DND-41 (cell line): ENCODE data around the gene WNT10A.
A peak's percentile ranks its signal among the peaks of the same experiment; 100 is the strongest.

ENCODE experiments used
- ATAC-seq: fragments of 200-7000 bp; cut with Tn5 transposase; 3 replicates; pipeline ENCODE4 v1.9.1; 2021; ENCODE audit warnings: low read depth; ENCODE audit not compliant: insufficient read depth
- DNase-seq: peaks from one replicate; pipeline ENCODE4 v3.0.0-alpha.2; 2020
- H2AFZ ChIP-seq: 2 replicates; pipeline ENCODE4 v1.6.0; 2012; ENCODE audit warnings: low read depth, low read length
- H3K27ac ChIP-seq: 2 replicates; pipeline ENCODE4 v1.5.1; 2012; ENCODE audit warnings: low read length, inconsistent platforms
- H3K27me3 ChIP-seq: fragments of 200-600 bp; sonication (generic); 2 replicates; pipeline ENCODE4 v1.6.0; 2012; ENCODE audit warnings: low read length, mild to moderate bottlenecking, inconsistent platforms; ENCODE audit not compliant: insufficient read depth, poor library complexity
- H3K36me3 ChIP-seq: 2 replicates; pipeline ENCODE4 v1.5.1; 2012; ENCODE audit warnings: low read length, inconsistent platforms; ENCODE audit not compliant: insufficient read depth
- H3K4me1 ChIP-seq: 2 replicates; pipeline ENCODE4 v1.5.1; 2012; ENCODE audit warnings: mild to moderate bottlenecking, low read length; ENCODE audit not compliant: insufficient read depth
- H3K4me2 ChIP-seq: 2 replicates; pipeline ENCODE4 v1.6.0; 2012; ENCODE audit warnings: mild to moderate bottlenecking, moderate library complexity, low read length, inconsistent platforms; ENCODE audit not compliant: insufficient read depth
- H3K4me3 ChIP-seq, 2 experiments: fragments of 200-600 bp in 1 of 2; shearing (Covaris generic) in 1 of 2; 2 replicates each; pipeline ENCODE4 v1.5.1; 2012 to 2016; ENCODE audit warnings: inconsistent platforms in 2 of 2, low read length in 2 of 2, mild to moderate bottlenecking in 2 of 2, low read depth in 1 of 2, moderate library complexity in 1 of 2
- H3K79me2 ChIP-seq: 2 replicates; pipeline ENCODE4 v1.6.0; 2012; ENCODE audit warnings: low read length, inconsistent platforms; ENCODE audit not compliant: insufficient read depth
- H3K9ac ChIP-seq: 2 replicates; pipeline ENCODE4 v1.6.0; 2012; ENCODE audit warnings: low read depth, mild to moderate bottlenecking, inconsistent platforms, low read length, moderate library complexity
- H3K9me3 ChIP-seq: 2 replicates; pipeline ENCODE4 v1.5.1; 2012; ENCODE audit warnings: low read length, moderate library complexity, mild to moderate bottlenecking, inconsistent platforms; ENCODE audit not compliant: insufficient read depth, severe bottlenecking
- H4K20me1 ChIP-seq: 2 replicates; pipeline ENCODE4 v1.6.0; 2012; ENCODE audit warnings: low read length; ENCODE audit not compliant: insufficient read depth
- EZH2 ChIP-seq: IDR thresholded peaks from 3 replicates; pipeline ENCODE4 v1.6.1; 2012; ENCODE audit warnings: borderline replicate concordance, low read depth, mild to moderate bottlenecking, moderate library complexity, low read length, inconsistent platforms; ENCODE audit not compliant: severe bottlenecking
- TF ChIP-seq, protein P1 (sequence below): IDR thresholded peaks from 2 replicates; pipeline ENCODE4 v1.5.1; 2012; ENCODE audit warnings: borderline replicate concordance, low read length, moderate library complexity, mild to moderate bottlenecking; ENCODE audit not compliant: poor library complexity, severe bottlenecking; ENCODE audit errors: extremely low read depth

WNT10A gene

DNA sequence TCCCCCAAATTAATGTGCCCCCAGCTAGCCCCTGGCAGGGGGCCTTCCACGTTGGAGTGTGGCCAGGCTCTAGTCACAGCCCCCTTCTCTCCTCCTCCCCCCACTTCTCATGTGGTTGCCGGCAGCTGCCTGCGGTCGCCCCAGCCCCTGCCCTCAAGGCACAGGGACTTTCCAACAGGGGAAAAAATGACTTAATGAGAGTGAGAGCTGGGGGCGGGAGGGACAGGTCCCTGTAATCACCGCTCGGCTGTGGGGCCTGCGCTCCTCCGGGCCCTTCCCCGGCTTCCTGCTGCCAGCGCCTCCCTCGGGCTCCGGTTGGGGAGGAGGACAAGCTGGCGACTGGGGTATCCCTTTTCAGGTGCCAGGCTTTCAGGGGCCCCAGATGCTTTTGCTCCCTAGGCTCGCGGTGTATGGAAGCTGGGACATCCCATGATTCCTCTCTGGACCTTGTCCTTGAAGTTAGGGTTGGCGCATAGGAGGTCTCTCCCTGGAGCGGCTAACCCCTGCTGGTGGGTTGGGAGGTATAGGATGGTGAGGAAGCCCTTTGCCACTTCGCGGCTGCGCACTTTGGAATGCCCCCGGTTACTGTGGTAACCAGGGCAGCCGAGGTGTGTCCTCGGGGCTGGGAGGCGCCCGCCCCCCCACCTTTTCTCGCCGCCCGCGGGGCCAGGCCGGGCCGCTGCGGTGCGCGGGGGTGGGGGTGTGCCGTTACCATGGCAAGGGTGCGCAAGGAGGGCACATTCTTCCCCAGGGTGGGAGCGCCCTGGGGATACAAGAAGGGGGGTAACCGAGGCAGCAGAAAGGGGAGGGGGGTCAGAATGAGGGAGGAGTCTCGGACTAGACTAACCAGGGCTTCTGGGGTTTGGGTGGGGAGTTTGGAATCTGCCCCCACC is 16.1 kb downstream of the WNT10A start:
- Histone ChIP-seq H3K79me2 (no peaks in the 10 kb centered on the region), H3K27me3 (peaks cover 58% of the 10 kb centered on the region), H2AFZ (no peak overlapping the region), H3K9ac (no peak overlapping the region), H3K36me3 (no peaks in the 10 kb centered on the region), H3K4me2 (peak overlapping the region; percentile 34), H3K27ac (no peak overlapping the region), H4K20me1 (peaks cover 47% of the 10 kb centered on the region), H3K4me1 (peaks cover 45% of the 10 kb centered on the region), H3K9me3 (no peaks in the 10 kb centered on the region), H3K4me3 (no peak overlapping the region; a peak in 1 of 4 replicates)
- DNase-seq (peak; percentile 79), ATAC-seq (peak; percentile 70)
- TF ChIP-seq, protein P1, sequence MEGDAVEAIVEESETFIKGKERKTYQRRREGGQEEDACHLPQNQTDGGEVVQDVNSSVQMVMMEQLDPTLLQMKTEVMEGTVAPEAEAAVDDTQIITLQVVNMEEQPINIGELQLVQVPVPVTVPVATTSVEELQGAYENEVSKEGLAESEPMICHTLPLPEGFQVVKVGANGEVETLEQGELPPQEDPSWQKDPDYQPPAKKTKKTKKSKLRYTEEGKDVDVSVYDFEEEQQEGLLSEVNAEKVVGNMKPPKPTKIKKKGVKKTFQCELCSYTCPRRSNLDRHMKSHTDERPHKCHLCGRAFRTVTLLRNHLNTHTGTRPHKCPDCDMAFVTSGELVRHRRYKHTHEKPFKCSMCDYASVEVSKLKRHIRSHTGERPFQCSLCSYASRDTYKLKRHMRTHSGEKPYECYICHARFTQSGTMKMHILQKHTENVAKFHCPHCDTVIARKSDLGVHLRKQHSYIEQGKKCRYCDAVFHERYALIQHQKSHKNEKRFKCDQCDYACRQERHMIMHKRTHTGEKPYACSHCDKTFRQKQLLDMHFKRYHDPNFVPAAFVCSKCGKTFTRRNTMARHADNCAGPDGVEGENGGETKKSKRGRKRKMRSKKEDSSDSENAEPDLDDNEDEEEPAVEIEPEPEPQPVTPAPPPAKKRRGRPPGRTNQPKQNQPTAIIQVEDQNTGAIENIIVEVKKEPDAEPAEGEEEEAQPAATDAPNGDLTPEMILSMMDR: peak; percentile 2
- peak; percentile 31 for TF ChIP-seq EZH2

DNA sequence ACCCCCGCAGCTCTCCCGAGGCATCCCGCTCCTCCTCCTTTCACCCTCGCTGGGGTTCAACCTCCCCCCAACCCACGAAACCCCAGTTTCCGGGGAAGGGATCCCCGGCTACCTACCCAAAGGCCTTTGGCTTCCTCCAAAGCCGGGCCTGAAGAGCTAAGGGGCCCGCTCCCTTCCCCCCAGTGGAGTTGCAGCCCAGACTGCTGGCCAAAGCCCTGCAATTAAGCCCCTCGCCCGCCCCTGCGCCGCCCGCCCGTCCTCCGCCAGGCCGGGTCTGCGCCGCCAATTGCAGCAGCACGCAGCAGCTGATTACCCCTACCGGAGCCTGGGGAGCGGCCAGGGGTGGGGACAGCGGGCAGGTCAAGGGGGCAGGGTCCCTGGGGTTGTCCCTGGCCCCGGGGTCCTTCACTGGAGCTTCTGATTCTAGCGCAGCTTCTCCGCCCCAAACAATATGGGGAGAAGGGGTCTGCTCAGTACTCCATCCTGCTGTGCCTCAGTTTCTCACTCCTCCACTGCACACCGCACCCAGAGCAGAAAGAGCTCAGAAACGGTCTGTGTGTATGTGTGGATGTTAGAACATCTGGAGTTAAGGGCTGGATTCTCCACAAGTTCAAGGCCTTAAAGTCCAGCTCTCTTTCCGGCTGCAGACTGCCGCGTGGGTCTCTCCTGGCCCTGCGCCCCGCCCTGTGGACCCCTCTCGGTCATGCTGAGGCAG is 16.9 kb downstream of the WNT10A start:
- Histone ChIP-seq H3K4me3 (no peak overlapping the region), H3K27ac (no peak overlapping the region), H3K4me1 (peaks cover 38% of the 10 kb centered on the region), H3K4me2 (peak overlapping the region; percentile 34), H3K9me3 (no peaks in the 10 kb centered on the region), H3K27me3 (peaks cover 61% of the 10 kb centered on the region), H3K36me3 (no peaks in the 10 kb centered on the region), H3K79me2 (no peaks in the 10 kb centered on the region), H3K9ac (no peak overlapping the region), H4K20me1 (peaks cover 47% of the 10 kb centered on the region), H2AFZ (no peak overlapping the region)
- ATAC-seq: no peak
- TF ChIP-seq EZH2: no peak
- DNase-seq: no peak

DNA sequence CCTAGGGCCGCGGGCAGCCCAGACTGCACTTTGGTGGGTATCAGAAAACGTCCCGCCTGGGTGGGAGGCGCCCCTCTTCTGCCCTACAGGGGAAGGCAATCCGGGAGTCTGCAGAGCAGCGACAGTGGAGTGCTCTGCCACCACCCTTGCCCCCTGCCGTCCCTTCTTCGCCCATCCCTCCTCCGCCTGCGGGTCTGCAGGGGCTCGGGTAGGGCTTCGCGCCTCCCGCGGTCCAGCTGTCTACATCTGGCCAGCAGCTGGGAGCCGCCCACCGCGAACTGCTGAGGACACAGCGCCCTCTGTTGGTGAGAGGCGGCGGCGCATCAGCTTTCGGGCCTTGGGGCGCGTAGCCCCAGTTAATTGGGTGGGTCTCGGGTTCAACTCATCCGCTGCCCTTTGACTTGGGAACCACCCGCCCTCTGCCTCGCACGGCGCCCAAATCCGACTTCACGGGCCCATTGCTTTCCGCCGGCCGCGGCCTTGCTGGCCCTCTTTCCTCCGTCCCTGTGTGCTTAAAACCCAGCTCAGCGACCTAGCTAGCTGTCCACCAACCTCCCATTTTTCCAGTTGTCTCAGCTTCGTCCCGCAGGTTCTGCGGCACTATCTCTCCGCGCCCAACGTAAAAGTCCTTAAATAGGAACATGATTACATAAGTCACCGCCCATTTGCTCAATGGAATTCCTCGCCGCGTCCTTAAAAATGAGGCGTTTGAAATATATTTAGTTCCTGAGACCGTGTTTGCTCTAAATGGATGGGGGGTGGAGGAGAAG is 17.6 kb downstream of the WNT10A start:
- no peak overlapping the region for H2AFZ ChIP-seq
- H3K27ac ChIP-seq: no peak overlapping the region
- peaks cover 58% of the 10 kb centered on the region for H3K27me3 ChIP-seq
- no peaks in the 10 kb centered on the region for H3K9me3 ChIP-seq
- DNase-seq: peak; percentile 63
- TF ChIP-seq, protein P1: peak; percentile 91
- no peak for TF ChIP-seq EZH2
- peaks cover 30% of the 10 kb centered on the region for H3K4me1 ChIP-seq
- no peaks in the 10 kb centered on the region for H3K79me2 ChIP-seq
- peak; percentile 50 for ATAC-seq
- H3K36me3 ChIP-seq: no peaks in the 10 kb centered on the region
- H3K4me2 ChIP-seq: no peak overlapping the region
- H4K20me1 ChIP-seq: peaks cover 42% of the 10 kb centered on the region
- no peak overlapping the region for H3K9ac ChIP-seq
- H3K4me3 ChIP-seq: no peak overlapping the region
